Measurements from ENCODE around the gene RNF225.
A peak's percentile ranks its signal among the peaks of the same experiment; 100 is the strongest.
"Not testable (repeated sequence)": the region's sequence is repeated elsewhere in the genome, so short reads cannot be mapped to it uniquely, and the experiment has no call there.

The RNF225 gene

DNA sequence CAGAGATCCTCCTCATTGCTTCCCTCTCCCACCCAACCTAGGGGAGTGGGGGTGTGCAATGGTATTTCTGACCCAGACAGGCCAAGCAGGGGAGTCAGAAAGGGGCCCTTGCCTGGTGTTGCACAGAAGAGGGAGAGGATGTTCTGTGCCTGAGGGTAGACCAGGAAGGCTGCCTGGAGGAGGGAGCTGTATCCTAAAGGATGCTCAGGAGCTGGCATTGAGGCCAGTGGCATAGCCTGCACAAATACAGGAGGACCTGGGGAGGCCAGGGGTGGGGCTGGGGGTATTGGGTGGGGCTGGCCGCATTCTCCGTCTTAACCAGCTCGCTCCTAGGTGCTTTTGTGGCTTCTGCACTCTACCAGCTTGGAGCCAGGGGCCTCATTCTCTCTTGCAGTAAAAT, 4.4 kb downstream of the RNF225 start:
- DNase-seq (ENCODE audit: low read depth), result no peak
- TF ChIP-seq, protein P1, sequence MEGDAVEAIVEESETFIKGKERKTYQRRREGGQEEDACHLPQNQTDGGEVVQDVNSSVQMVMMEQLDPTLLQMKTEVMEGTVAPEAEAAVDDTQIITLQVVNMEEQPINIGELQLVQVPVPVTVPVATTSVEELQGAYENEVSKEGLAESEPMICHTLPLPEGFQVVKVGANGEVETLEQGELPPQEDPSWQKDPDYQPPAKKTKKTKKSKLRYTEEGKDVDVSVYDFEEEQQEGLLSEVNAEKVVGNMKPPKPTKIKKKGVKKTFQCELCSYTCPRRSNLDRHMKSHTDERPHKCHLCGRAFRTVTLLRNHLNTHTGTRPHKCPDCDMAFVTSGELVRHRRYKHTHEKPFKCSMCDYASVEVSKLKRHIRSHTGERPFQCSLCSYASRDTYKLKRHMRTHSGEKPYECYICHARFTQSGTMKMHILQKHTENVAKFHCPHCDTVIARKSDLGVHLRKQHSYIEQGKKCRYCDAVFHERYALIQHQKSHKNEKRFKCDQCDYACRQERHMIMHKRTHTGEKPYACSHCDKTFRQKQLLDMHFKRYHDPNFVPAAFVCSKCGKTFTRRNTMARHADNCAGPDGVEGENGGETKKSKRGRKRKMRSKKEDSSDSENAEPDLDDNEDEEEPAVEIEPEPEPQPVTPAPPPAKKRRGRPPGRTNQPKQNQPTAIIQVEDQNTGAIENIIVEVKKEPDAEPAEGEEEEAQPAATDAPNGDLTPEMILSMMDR (conservative IDR thresholded peaks at IDR 0.05; ENCODE audit: low read depth, low read length), result no peak
- H3K4me3 ChIP-seq (ENCODE audit: low read depth, low read length), result no peak overlapping the region

DNA sequence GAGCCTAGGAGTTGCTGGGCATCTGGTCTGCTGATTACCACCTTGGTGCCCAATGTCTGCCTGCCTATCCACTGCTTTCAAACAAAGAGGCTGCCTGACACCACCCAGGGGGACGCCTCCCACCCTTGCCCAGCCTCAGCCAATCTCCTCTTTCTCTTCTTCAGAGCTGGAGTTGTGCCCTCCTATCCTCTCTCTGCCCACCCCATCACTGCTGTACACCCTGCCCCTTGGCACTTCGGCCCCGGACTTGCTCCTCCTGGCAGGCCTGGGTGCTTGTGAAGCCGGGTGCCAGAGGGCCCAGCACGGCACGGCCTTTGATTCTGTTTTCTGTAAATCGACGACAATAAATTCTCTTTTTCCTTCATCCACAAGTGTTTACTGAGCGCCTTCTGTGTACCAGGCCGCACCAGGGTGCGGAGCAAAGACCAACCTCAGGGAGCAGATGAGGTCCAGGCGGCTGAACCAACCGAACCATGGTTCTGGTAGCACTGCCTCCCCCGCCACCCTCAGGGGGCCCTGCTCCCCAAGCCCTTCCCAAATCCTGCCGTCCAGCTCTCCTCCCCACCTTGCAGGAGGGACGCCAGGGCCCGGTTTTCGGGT, 5.0 kb downstream of the RNF225 start:
- DNase-seq (ENCODE audit: low read depth), result no peak
- TF ChIP-seq, protein P1 (conservative IDR thresholded peaks at IDR 0.05; ENCODE audit: low read depth, low read length), result no peak
- H3K4me3 ChIP-seq (ENCODE audit: low read depth, low read length), result peak overlapping the region; percentile 69

DNA sequence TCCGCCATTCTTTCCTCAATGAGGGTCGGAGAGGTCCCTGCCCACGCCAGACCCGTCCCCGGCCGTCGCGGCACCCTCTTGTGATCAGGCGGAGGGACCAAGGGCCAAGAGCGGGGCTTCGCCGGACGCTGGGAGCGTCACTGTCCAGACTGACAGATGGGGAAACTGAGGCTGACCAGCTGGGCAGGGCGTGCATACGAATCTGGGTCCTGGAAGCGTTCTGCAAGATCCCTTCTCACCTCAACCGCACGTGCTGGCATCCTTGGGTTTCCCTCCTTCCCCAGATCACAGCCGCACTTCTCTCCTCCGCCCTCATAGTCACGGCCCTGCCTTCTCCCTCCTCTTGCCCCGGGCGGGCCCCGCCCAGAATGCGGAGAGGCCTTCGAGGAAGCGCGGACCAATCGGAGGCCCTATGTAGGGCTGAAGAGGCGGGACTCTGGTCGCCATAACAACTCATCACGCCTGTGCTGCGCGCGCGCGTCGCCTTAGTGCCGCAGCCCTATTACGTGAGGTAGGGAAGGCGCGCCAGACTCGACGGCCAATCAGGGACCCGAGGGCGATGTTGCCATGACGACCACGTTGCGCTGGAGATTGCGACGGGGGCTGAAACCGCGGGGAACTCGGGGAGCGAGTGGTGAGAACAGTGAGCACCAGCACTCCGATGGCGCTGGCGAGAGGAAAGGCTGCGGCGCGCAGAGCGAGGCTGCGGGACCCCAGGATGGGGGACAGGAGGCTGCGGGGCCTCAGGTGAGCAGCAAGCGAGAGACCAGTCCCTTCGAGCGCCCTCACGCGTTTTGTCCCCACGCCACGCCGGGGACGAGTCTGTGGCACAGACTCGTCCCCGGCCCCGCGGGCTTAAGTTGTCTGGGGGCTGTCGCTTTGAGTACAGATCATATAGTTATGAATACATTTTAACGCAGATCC, 5.7 kb downstream of the RNF225 start:
- peak; percentile 100 for DNase-seq (ENCODE audit: low read depth)
- H3K4me3 ChIP-seq (ENCODE audit: low read depth, low read length), result peak overlapping the region; percentile 79
- TF ChIP-seq, protein P1 (conservative IDR thresholded peaks at IDR 0.05; ENCODE audit: low read depth, low read length), result peak; percentile 10

DNA sequence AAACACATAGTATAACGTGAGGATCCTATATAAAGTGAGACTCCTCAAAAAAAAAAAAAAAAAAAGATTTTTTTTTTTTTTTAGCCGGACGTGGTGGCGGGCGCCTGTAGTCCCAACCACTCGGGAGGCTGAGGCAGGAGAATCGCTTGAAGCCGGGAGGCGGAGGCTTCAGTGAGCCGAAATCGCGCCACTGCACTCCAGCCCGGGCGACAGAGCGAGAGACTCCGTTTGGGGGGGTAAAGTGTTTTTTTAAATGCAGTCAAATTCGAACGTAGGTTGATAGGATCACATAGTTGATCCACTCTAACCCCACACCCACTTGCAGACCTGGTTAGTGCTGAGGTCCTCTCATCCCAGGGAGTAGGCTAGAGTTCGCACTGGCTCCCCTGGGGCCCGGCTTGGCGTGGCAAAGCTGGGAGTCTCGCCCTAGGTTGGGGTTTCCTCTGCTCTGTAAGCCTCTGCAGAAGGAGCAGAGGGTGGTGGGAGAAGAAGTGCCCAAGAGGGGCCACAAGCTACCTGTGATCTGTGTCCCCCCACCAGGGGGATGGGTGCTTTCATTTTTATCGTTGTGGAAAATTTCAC, 6.5 kb downstream of the RNF225 start:
- TF ChIP-seq, protein P1 (conservative IDR thresholded peaks at IDR 0.05; ENCODE audit: low read depth, low read length), result no peak
- no peak for DNase-seq (ENCODE audit: low read depth)

DNA sequence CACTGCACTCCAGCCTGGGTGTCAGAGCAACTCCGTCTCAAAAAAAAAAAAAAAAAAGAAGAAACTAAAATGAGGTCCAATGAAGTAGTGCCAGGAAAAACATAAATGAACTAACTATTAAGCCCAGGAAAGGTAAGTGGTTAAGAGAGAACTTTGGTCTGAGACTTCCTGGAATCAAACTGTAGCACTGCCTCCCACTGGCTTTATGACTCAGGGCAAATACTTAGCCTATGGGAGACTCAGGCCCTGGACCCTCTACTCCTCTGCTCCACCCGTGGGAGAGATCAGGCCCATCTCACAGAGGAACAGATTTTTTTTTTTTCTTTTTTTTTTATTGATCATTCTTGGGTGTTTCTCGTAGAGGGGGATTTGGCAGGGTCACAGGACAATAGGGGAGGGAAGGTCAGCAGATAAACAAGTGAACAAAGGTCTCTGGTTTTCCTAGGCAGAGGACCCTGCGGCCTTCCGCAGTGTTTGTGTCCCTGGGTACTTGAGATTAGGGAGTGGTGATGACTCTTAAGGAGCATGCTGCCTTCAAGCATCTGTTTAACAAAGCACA, 8.5 kb downstream of the RNF225 start:
- peak; percentile 22 for DNase-seq (ENCODE audit: low read depth)
- H3K4me3 ChIP-seq (ENCODE audit: low read depth, low read length), result not testable (repeated sequence)

More for the DNA sequence above, 6.5 kb downstream of the RNF225 start:
- peak overlapping the region; percentile 79 for H3K4me3 ChIP-seq (ENCODE audit: low read depth, low read length)

DNA sequence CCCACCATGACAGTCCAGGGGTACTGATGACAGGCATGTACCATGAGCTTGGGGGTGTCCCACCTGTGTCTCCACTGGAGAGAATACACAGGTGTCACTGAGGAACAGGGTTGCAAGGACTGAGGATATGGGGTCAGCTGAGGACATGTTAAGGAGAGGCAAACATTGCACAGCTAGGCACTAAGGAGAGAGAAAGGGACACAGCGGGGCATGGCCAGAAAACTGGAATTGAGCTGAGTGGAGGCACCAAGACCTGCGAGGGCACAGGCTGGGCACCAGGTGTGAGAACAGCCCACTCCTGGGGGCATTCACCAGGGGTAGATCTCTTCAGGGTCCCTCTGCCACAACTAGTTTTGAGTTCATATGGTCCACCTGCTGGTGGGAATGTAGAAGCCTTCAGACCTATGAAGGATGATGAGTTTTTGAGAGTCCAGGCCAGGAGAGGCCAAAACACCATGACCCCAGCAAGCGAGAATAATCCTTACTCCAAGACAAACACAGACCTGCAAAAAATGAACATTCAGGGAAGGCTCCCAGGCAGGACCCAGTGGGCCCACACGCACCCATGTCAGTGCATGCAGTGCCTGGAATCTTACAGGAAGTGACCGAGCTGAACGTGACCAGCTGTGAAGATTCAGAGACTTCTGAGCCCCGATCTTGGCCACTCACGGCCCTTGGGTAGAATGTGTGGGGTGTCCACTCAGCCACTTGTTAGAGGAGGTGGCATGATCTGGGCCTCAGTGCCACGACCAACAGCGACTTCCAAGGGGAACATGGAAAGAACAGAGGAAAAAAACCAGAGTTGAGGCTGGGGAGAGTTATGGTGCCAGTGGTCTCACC, 11.6 kb downstream of the RNF225 start:
- TF ChIP-seq, protein P1 (conservative IDR thresholded peaks at IDR 0.05; ENCODE audit: low read depth, low read length), result peak; percentile 59
- DNase-seq (ENCODE audit: low read depth), result peak; percentile 38
- peak overlapping the region; percentile 97 for H3K4me3 ChIP-seq (ENCODE audit: low read depth, low read length)

Data from choroid plexus epithelial cell (primary cell).